Fibroblast of pulmonary artery (primary cell): ENCODE data around the gene FILIP1.

Source experiments
- DNase-seq: peaks from one replicate; pipeline ENCODE4 v3.0.0-alpha.2; 2010; ENCODE audit warnings: low read depth
- H3K4me3 ChIP-seq: replicated peaks from 2 replicates; pipeline ENCODE4 v1.5.1; 2011; ENCODE audit warnings: low read depth, mild to moderate bottlenecking, control low read depth, low read length, moderate library complexity
- CTCF ChIP-seq: IDR thresholded peaks from 2 replicates; pipeline ENCODE4 v1.5.1; 2011; ENCODE audit warnings: mild to moderate bottlenecking, control low read depth, low read length, inconsistent platforms; ENCODE audit errors: missing control alignments

FILIP1 gene

GRCh38 chr6:75504465-75505222, 11.0 kb upstream of the FILIP1 start:
- peak; percentile 56 for DNase-seq
- no peak overlapping the region for H3K4me3 ChIP-seq
- TF ChIP-seq CTCF, result peak; percentile 37

GRCh38 chr6:75503291-75503690, 9.7 kb upstream of the FILIP1 start:
- H3K4me3 ChIP-seq, result no peak overlapping the region
- TF ChIP-seq CTCF, result no peak
- DNase-seq, result peak; percentile 45

GRCh38 chr6:75502884-75503283, 9.3 kb upstream of the FILIP1 start:
- no peak for DNase-seq
- no peak for TF ChIP-seq CTCF
- no peak overlapping the region for H3K4me3 ChIP-seq

GRCh38 chr6:75501756-75502155, 8.2 kb upstream of the FILIP1 start:
- no peak for TF ChIP-seq CTCF
- no peak overlapping the region for H3K4me3 ChIP-seq
- no peak for DNase-seq

- DNase-seq, result no peak
- H3K4me3 ChIP-seq, result no peak overlapping the region
- TF ChIP-seq CTCF, result no peak
Measured at GRCh38 chr6:75499640-75500039, 6.0 kb upstream of the FILIP1 start.

DNA sequence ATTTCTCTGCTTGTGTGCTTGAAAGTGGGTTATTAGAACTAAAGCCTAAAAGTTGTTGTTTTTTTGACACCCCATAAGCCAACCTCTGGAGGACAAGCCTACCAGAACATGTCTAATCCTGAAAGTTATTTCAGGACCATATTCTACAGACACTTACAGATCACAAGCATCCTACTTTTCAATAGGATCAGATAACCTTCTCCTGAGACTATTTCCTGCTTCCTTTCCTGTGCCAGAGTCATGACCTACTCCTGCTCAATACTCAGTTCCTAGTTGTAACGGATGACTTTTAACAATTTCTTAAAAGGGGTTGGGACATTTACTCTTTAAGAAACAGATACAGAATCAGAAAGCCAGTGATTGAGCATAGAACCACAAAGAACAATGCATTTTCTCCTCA, 5.3 kb upstream of the FILIP1 start:
- TF ChIP-seq CTCF, result no peak
- no peak for DNase-seq
- no peak overlapping the region for H3K4me3 ChIP-seq

DNA sequence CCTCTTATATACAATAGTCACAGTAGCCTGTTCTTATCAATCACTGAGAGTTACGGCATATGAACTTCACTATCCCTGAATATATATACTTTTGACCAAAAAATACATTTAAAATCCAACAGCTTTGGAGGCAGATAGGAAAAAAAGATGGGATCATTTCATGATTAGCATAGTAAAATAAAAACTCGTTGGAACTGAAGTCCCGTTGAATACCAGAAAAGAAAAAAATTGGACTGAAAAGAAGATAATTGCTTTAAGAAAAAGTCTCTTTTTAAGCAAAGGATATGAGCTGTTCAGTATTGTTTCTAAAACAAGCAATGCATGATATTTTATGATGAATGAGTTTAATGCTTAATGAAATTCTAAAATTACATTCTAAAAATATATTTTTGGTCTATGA, 4.4 kb upstream of the FILIP1 start:
- no peak overlapping the region for H3K4me3 ChIP-seq
- DNase-seq, result no peak
- no peak for TF ChIP-seq CTCF
